ENCODE results near the gene KCND3.

- TF ChIP-seq CTCF (conservative IDR thresholded peaks at IDR 0.05; ENCODE audit: low read depth, low read length), result no peak
- TF ChIP-seq POLR2A (IDR thresholded peaks at IDR 0.05; ENCODE audit: low read depth, low read length), result no peak
- TF ChIP-seq BHLHE40 (IDR thresholded peaks at IDR 0.05; ENCODE audit: low read depth, low read length), result no peak
- no peak for TF ChIP-seq MAFK (IDR thresholded peaks at IDR 0.05; ENCODE audit: low read depth, low read length)
Observed at GRCh38 chr1:111882986-111883560, 106.4 kb downstream of the KCND3 start.

Data from IMR-90 (cell line).